Activated CD8-positive, alpha-beta memory T cell treated with anti-CD3 and anti-CD28 coated beads for 4 hours (primary cell): ENCODE measurements around the gene TMEFF2.
"Not testable (repeated sequence)": the region's sequence is repeated elsewhere in the genome, so short reads cannot be mapped to it uniquely, and the experiment has no call there.

Experiments
- DNase-seq, 2 donors: peaks; one replicate each; pipeline ENCODE4 v3.0.0-alpha.2; 2020; ENCODE audit warnings: low read depth in 2 of 2

The TMEFF2 gene

DNA sequence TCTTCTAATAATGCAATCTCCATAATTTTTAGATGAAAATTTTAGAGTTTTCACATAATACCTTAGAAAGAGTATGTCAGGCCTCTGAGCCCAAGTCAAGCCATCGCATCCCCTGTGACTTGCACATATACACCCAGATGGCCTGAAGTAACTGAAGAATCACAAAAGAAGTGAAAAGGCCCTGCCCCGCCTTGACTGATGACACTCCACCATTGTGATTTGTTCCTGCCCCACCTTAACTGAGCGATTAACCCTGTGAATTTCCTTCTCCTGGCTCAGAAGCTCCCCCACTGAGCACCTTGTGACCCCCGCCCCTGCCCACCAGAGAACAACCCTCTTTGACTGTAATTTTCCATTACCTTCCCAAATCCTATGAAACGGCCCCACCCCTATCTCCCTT, 64.4 kb downstream of the TMEFF2 start:
- DNase-seq, result not testable (repeated sequence)

DNA sequence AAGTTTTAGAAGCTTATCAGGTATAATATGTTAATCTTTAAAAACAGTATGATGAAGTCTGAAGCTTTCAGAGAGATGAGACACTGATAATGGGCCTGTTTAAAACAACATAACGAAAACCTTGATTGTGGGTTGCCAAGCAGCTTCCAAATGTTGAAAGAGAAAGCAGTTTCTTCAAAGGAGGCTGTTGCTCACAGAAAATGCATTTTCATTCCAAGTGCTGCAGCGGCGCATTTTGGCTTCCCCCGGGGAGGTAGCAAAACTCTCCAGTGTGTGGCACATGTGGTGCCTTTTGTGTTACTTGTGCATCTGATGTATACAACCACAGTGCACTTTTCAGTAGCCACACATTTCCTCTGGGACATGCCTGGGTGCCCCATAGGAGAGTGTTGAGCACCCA, 66.1 kb downstream of the TMEFF2 start:
- no peak for DNase-seq

DNA sequence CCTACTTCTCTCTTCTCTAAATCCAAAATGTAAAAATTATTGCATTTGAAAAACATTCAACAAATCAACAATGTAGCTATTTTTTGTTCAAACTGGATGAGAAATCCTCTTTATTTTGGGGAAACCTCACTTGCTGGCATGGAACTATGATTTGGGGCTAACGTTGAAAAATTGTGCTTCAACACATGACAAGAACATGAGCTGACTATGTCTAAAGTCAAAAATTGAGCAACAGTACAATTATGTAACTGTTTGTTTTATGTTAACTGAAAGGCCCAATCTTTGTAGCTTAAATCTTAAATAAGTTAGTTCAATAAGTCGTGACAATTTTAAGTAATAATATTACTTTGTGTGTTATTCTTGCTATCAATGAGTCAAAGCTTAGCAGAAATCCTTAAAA, 67.3 kb downstream of the TMEFF2 start:
- no peak for DNase-seq

DNA sequence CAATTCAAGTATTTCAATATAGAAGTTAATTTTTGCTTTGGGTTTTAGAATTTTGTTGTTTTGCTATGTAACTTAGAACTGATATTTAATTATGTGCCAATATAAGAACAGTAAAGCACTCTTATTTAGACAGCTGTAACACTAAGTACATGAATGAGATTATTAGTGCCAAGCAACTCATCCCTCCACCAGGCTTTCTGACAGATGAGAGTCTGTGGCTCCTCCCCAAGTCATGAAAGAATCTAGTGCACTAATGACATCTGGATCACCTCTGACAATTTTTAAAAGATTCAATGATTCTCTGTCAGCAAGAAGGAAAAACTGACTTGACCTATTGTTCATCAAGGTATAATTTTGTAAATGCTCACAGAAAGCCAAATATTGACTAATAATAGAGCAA, 67.8 kb downstream of the TMEFF2 start:
- DNase-seq, result no peak

DNA sequence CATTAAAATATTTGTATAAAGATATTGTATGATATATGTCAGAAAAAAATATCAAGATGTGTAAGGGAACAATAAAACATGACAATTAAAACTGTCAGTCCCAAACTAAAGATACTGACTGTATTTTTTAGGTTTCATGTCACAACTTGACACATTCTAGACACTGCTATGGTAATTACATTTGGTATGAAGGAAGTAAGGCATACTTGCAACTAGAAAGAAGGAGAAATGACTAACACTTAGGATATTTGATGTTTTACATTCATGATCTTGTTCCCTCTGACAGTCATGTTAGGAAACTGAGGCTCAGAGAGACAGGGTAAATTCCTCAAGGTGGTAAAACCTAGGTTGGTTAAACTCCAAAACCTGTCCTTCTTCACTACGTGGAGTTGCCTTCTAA, 68.3 kb downstream of the TMEFF2 start:
- DNase-seq, result no peak

DNA sequence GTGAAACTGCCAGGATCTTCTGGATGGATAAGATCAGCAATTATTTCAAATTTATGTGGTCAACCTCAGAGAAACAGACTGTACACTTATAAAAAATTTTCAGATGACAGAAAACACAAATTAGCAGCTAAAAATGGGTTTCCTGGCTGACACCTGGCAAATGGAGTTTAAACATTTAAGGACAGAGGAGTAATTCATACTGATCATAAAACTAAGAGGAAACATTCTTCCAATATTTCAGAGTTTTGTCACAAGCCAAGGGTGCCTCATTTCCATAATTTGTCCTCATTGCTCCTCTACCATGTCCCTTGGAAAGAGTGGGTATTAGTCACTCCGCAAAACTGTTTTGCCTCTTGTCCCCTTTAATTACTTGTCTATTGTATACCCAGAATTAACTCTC, 70.2 kb downstream of the TMEFF2 start:
- no peak for DNase-seq

DNA sequence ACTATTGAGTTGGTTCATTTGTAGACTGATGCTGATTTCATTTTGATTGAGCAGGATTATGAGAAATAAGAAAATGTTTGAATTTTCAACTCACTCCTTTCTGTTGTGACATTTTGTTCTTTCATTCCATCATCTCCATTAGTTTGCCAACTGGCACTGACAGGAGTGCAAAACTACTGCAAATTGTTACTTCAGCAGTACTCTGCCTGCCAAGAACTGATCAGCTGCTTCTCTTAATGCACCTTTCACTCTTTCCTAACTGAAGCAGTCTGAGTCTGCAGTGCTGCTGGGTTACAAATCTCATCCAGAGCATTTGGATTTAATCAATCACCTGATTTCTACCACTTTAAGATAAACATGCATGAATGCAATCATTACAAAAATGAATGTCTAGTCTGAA, 70.9 kb downstream of the TMEFF2 start:
- DNase-seq, result no peak

DNA sequence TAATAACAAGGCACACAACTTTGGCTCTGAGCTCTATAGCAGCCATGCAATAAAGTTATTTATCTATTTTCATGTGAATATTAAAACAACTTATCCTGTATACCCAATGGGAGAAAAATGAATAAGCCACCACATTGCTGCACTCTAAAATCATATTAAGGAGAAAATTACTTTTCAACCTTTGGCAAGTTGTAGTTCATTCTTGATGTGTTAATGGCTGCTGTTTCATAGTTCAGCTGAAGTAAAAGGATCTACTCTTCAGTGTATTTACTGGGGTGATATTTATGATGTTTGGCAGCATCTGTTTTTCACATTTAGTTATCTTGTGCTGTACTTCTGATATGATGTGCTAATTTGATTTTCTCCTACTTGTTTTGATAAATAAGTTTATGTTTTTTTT, 71.8 kb downstream of the TMEFF2 start:
- no peak for DNase-seq

DNA sequence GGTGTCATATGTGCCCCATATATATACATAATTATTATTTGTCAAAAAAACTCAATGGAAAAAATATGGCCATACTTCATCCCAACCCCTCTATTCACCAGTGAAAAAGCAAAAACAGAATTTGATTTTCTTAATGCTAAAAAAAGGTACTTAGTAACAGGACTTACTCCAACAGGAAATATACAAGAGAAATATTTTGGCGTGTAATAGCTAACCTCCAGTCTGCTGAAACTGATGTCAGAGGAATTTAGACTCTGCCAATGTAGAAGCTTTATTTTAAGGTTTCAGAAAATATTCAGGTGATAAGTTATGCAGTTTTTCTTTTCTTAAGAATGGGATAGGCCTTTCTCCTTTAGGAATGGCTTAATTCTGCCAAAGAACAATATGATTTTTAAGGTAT, 72.6 kb downstream of the TMEFF2 start:
- DNase-seq, result no peak

DNA sequence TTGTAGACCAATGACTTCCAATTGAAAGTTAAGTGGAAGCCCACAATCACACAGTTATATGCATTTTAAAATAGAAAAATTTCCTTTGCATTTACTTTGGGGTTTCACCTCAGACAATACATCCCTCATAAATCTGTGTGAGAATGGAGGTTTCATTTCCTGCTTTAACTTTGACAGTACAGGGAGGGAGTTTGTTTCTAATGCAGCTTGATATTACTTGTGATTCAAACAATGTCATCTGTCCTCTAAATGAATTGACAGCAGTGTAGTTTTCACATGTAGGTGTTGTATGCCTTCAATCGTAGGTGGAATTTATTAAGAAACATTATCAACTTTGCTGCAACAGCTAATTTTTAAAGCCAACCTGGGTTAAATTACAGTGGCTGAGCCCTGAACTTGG, 75.2 kb downstream of the TMEFF2 start:
- no peak for DNase-seq

DNA sequence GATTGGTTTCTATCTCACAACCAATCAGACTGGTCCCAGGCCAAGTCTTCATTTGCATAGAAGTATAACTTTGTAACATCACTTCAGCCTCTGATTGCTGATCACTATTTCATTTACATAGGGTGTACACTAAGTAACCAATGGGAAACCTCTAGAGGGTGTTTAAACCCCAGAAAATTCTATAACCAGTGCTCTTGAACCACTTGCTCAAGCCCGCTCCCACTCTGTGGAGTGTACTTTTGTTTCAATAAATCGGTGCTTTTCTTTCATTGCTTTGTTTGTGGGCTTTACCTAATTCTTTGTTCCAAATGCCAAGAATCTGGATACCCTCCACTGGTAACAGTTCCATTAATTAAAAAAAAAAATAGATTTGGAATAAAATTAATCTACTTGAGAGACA, 77.0 kb downstream of the TMEFF2 start:
- DNase-seq, result no peak

DNA sequence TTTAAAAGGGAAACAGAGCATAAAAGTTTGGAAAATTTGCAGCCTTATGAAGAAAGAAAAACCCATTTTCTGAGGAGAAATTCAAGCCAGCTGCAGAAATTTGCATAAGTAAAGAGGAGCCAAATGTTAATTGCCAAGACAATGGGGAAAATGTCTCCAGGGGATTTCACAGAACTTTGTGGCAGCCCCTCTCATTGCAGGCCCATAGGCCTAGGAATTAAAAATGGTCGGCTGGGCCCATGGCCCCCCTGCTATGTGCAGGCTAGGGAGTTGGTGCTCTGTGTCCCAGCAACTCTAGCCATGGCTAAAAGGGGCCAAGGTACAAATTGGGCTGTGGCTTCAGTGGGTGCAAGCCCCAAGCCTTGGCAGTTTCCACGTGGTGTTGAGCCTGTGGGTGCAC, 83.2 kb downstream of the TMEFF2 start:
- DNase-seq, result not testable (repeated sequence)

DNA sequence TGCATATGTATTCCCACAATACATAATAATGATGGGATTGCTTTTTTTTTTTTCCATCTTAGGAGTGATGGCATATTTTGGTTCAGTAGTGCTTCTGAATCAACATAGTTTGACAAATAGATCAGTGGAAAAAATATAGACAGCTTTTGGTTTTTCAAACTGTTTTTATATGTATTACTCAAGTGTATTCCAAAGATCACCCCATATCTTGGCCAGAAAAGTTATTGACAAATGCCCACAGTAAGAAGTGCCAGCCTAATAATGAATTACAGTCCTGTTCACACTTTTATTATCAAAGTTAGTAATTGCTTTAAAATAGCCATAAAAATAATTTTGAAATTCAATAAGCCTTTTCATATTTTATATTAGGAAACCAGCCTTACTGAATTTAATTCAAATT, 95.0 kb downstream of the TMEFF2 start:
- no peak for DNase-seq

DNA sequence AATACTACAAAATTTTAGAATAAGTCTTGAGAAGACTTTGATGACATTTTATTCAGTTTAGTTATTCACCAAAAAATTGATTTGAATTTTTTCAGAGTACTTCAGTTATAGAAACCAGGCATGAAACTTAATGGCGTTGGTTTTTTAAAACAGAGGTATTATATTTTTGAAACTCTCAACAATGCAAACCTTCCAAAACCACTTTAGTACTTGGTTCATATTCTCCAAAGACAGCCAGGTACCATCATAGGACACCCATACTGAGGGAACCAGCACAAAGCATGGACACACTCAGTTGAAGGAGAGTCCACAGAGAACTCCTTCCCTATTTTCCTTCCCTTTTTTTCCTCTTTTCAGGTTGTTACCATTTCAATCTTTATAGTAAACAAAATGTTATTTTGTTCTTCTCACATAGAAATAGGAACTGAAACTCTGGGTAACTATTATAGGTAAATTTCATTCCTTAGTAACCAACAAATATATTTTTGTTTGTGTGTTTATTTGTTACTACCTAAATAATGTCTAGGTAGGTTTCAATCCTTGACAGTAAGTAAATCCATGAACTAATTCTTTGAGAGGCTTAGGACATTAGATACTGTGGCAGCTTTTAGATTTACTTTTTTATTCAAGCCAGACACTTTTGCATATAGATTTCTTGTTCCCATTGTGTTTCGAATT, 95.8 kb downstream of the TMEFF2 start:
- DNase-seq, result no peak

DNA sequence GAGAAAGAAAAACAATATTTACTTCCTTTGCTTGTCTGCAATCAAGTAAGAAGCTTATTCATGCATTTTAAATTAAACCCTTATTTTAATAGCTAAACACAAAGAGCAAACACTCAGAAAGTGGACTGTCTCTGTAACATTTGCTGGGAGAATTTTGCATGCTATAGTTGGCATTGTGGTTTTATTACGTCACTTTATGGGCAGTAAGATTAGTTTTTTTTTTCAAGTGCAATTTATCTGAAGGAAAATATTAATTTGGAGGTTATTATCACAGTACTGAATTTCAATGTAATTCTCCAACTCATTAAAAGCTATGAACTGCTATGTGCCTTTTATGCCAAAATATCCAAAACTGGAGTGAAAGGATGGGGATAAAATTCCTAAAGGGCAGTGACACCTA, 103.3 kb downstream of the TMEFF2 start:
- DNase-seq, result no peak

DNA sequence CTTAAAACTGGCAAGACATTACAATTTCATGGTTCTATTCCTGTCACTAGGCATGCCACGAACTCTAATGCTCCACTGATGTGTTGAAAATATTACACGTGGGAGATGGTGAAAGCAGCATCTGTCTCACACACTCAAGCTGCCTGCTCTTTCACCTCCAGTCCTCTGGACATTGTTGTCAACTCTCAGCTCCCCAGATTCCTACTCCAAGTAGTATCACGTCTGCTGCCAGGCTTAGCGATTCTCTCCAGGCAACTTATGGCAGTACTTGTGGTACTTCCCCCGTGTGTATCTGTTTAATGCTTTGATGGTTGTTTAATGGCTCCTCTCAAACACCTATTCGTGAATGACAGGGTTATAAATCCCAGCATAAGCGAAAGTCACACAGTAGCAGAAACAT, 103.8 kb downstream of the TMEFF2 start:
- no peak for DNase-seq

DNA sequence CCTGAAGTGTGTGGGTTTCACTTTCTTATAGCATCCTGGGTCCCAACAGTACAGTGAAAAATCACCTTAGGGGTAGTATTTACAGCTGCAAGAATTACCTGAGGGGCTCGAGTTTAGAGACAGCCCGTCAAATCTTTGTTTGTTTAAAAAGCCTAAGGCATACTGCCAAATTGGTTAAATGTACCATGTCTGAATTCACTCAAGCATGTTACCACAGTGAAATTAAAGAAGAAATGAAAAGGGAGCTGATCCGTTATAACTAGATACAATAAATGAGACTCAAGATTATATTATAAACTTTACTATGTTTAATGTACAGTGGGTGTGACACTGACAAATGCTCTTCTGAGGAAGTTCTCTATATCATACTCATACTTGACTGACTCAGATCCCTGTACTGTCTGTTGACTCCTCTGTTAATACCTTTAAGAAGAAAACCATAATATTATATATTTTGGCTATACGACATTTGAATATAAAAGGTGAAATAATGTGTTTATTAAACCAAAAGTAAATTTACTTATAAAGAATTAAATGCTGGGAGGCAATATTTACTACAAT, 107.3 kb downstream of the TMEFF2 start:
- DNase-seq, result no peak

DNA sequence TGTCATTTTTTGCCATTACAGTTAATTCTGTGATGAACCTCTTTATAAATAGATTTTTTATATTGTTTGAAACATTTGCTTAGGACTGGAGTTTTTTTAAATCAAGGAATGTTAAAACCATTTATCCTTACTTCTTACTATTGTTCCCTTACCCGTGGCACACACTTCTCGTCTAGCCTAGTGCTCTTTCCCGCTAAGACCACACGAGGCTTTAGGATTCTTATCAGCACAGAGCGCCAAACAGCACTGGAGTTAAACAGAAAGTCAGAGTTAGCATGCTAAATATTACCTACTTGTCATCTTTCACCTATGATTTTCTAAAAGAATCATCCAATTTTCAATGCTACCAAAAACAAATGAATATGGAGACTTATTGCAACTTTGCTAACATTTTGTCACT, 112.6 kb downstream of the TMEFF2 start:
- no peak for DNase-seq

DNA sequence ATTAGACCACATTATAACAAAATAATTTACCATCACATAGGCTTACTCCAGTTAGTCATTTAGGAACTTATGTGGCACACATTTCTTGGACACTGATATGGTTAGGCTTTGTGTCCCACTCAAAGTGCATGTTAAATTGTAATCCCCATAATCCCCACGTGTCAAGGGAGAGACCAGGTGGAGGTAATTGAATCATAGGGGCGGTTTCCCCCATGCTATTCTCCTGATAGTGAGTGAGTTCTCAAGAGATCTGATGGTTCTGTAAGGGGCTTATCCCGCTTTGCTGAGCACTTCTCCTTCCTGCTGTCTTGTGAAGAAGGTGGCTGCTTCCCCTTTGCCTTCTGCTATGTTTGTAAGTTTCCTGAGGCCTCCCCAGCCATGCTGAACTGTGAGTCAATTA, 114.6 kb downstream of the TMEFF2 start:
- DNase-seq, result not testable (repeated sequence)

DNA sequence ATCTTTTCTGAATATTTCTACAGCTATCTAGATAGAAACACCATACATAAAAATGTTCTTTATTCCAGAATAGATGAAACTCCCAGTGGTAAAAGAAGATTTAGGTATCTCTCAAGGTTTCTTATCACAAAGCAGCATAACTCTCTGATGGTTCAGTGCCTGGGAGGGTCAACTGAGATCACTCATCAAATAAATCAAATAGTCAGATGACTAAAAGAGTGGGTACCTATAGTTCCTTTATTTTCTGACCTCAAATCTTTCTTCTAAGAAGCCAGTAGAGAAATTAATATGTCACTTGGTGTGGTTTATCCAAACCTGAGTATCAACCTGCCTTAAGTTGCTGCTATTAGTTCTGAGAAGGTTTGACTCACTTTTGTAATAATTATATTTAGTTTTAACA, 120.9 kb downstream of the TMEFF2 start:
- DNase-seq, result no peak

DNA sequence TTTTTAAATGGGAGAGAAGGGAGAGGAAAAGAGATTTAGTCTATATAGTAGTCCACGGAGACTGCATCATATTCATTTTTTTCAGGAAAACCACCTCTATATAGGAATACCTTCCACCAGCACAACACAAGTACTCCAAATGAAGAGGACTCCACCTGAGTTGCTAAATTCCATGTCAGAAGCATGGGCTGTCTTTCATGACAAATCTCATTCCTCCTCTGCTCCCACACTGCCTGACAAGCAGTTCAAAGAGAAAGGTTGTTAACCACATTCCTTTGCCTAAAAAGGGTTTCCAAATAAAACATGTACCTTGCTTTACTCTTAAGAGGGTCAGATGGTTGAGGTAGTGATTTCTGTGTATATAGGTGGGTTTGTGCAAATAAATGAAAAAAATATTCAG, 122.0 kb downstream of the TMEFF2 start:
- DNase-seq, result no peak

DNA sequence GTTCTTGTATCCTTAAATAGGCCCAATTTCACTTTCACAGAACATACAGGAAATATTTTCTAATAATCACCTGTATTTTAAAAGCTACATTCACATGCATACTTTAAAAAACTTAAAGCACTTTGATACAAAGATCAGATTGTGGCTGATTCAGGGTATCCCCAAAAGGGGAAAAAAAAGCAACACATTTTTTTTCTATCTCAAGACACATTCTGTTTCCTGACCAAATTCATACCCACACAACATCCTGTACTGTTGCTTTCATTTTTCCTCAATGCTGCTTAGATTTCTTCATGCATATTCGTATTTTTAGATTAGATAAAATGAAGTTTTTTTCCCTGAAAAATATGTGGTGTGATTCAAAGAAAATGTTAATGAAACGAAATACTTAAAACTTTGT, 122.5 kb downstream of the TMEFF2 start:
- DNase-seq, result no peak

DNA sequence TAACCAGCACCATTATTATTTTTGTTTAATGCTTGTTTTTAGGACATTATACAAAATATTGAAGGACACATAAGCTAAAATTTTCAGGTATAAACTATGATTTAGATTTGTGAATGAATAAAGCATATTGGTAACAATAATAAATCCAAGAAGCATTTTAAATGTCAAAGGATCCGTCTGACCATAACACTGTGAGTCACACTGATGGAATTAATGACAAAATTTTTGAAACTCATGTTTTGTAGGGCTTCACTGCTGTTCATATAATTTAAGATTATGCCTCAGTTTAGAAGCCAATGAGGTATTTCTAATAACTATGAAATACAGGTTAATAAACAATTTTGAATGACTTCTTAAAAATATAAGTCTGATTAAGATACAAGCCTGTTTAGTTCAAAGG, 124.6 kb downstream of the TMEFF2 start:
- no peak for DNase-seq

DNA sequence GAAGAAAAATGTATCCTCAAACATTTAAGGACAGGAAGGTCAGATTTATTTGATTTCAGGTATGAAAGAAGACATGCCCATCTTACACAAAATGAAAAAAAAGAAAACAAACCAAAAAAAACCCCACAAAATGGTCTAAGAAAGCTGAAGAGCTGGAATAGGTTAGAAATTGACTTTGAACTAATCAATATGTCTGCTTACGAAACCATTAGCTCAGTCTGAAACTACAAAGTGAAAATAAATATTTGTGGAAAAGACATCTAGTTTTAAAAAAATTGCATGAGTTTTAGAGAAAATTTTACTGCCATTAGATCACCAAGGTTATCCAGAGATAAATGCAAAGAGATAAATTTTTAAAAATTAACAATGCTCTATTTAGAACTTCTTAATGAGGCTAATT, 125.3 kb downstream of the TMEFF2 start:
- DNase-seq, result no peak
